Effector memory CD4-positive, alpha-beta T cell (primary cell): ENCODE measurements around the gene UCN.

Experiments
- DNase-seq, 3 donors: peaks; one replicate each; pipeline ENCODE4 v3.0.0-alpha.2; 2020
- H3K27ac ChIP-seq: 2 replicates; pipeline ENCODE4 v1.7.0; 2013; ENCODE audit warnings: mild to moderate bottlenecking, low read length, moderate library complexity; ENCODE audit not compliant: insufficient read depth, poor library complexity, severe bottlenecking
- H3K27me3 ChIP-seq: replicated peaks from 2 replicates; pipeline ENCODE4 v1.7.0; 2013; ENCODE audit warnings: mild to moderate bottlenecking, low read length; ENCODE audit not compliant: insufficient read depth, control insufficient read depth, poor library complexity, severe bottlenecking
- H3K36me3 ChIP-seq: 2 replicates; pipeline ENCODE4 v1.7.0; 2013; ENCODE audit warnings: mild to moderate bottlenecking, low read length, moderate library complexity; ENCODE audit not compliant: control insufficient read depth, insufficient read depth
- H3K4me1 ChIP-seq: 2 replicates; pipeline ENCODE4 v1.7.0; 2013; ENCODE audit warnings: low read length, mild to moderate bottlenecking; ENCODE audit not compliant: control insufficient read depth, insufficient read depth, poor library complexity, severe bottlenecking
- H3K4me3 ChIP-seq: 2 replicates; pipeline ENCODE4 v1.7.0; 2013; ENCODE audit warnings: low read length, low read depth, mild to moderate bottlenecking; ENCODE audit not compliant: insufficient read depth, poor library complexity, severe bottlenecking
- H3K9me3 ChIP-seq: 2 replicates; pipeline ENCODE4 v1.7.0; 2013; ENCODE audit warnings: mild to moderate bottlenecking, low read length, moderate library complexity; ENCODE audit not compliant: control insufficient read depth

UCN gene

DNA sequence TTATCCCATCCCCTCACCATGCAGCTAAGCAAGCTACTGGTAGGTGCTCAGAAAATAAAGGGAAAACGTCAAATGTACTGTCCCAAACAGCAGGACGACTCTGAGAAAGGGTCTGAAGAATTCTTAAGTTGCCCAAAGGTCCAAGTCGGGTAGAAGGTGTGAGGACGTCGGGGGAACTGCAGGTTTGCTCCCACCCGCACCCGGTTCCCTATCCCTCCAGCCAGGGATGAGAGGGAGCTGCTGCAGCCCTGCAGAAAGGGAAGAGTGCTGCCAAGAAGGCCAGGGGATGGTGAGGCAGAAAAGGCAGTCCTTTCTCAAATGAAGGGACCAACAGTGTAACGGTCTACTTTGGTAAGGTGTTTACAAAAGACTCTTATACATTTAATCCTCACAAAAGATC, 6.9 kb upstream of the UCN start:
- Histone ChIP-seq H3K36me3 (peaks cover 4% of the 10 kb centered on the region), H3K4me1 (no peaks in the 10 kb centered on the region), H3K4me3 (no peak overlapping the region), H3K27ac (no peak overlapping the region), H3K9me3 (no peaks in the 10 kb centered on the region), H3K27me3 (no peaks in the 10 kb centered on the region)
- no peak for DNase-seq

DNA sequence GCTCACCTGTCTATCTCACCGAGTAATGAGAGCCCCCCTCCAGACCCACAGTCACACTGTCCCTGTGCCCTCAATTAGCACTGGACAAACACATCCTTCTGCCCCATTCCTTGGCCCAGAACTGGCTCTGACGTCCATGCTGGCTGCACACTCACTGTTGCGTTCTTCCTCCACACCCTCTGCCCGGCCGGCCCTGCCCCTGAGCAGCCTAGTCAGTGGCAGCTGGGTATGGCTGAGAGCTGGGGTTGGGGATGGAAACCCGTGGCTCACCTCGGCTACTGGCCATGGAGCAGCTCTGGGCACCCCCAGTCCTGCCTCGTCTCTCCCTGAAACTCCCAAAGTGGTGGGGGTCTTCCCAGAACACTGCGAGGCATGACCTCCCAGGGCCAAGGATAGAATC, 6.5 kb upstream of the UCN start:
- H3K4me3 ChIP-seq, result no peak overlapping the region
- no peaks in the 10 kb centered on the region for H3K9me3 ChIP-seq
- H3K27ac ChIP-seq, result no peak overlapping the region
- DNase-seq, result no peak
- H3K36me3 ChIP-seq, result peaks cover 4% of the 10 kb centered on the region
- H3K27me3 ChIP-seq, result no peaks in the 10 kb centered on the region
- no peaks in the 10 kb centered on the region for H3K4me1 ChIP-seq

DNA sequence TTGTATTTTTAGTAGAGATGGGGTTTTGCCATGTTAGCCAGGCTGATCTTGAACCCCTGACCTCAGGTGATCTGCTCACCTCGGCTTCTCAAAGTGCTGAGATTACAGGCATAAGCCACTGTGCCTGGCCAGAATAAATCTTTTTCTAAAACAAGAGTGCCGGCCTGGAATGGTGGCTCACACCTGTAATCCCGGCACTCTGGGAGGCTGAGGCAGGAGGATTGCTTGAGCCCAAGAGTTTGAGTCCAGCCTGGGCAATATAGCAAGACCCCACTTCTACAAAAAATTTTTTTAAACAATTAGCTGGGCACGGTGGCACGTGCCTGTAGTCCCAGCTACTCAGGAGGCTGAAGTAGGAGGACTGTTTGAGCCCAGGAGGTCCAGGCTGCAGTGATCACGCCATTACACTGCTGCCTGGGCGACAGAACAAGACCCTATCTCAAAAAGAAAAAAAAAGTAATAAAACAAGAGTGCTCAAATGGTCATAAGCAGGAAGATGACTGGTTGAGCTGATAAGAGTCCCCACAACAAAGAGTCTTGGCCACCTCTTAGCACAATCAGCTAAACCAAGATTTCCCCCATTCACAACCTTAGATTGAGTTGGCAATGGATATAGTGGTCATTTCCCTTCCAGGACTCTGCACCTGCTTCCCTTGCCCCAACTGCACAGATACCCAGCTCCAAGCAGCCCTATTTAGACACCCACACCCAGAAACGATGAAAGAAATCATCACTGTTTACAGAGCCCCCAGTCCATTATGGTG, 5.8 kb upstream of the UCN start:
- no peaks in the 10 kb centered on the region for H3K9me3 ChIP-seq
- no peaks in the 10 kb centered on the region for H3K4me1 ChIP-seq
- no peaks in the 10 kb centered on the region for H3K27me3 ChIP-seq
- no peak overlapping the region for H3K27ac ChIP-seq
- DNase-seq, result no peak
- peaks cover 4% of the 10 kb centered on the region for H3K36me3 ChIP-seq
- no peak overlapping the region for H3K4me3 ChIP-seq

GRCh38 chr2:27312152-27312551, 3.9 kb upstream of the UCN start:
- DNase-seq, result no peak
- peaks cover 4% of the 10 kb centered on the region for H3K36me3 ChIP-seq
- H3K27ac ChIP-seq, result no peak overlapping the region
- no peaks in the 10 kb centered on the region for H3K9me3 ChIP-seq
- H3K4me3 ChIP-seq, result no peak overlapping the region
- peaks cover under 1% of the 10 kb centered on the region for H3K27me3 ChIP-seq
- H3K4me1 ChIP-seq, result peaks cover 1% of the 10 kb centered on the region

DNA sequence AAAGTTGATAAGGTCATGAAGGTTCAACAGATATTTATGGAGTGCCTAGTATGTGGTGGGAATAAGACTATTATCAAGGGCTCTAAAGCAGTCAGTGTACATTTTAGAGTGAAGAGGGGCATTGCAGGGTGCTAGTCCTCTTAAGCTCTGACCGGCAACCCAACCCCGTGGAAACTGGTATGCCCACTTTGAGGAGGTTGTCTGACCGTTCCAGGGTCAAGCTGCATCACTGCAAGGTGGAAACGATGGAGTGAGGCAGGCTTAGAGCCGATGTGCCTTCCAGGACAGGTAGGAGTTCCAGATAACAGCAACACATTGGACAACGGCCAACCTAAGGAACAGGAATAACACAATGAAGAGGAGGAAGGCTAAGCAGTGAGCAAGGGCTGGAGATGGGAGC, 1.4 kb upstream of the UCN start:
- H3K9me3 ChIP-seq, result no peaks in the 10 kb centered on the region
- no peak overlapping the region for H3K27ac ChIP-seq
- no peak overlapping the region for H3K4me3 ChIP-seq
- H3K27me3 ChIP-seq, result peaks cover 14% of the 10 kb centered on the region
- no peak for DNase-seq
- peaks cover 4% of the 10 kb centered on the region for H3K36me3 ChIP-seq
- peaks cover 11% of the 10 kb centered on the region for H3K4me1 ChIP-seq

DNA sequence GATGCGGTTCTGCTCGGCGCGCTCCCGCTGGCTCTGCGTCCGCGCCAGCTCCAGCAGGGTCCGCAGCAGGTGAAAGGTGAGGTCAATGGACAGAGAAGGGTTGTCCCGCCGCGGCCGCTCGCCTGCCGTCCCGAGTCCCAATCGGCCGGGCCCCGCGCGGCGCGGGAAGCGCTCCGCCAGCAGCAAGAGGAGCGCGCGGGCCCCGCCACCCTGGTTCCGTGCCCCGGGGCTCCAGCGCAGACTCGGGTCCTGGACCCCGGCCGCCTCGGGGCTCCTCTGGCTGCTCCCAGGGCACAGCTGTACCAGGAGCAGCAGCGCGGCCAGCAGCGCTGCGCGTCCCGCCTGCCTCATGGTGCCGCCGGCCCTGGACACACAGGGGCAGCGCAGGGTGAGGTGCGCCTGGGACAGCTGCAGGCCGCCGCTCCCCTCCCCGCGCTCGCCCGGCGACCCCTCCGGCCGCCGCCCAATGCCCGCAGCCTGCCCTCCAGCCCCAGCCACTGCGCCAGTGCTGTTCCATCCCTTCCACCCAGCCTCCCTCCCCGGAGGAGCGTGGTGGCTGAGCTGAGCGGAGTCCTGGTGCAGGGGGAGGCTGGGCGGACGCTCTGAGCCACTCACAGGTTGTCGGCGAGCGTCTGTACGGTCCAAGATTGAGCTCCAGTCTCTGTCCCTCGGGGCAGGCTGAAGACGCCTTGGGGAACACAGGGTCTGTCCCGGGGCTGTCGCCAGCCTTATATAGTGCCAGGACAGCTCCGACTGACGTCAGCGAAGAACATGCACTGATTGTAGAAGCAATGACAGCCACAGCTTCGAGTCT, 493 bp downstream of the UCN start:
- Histone ChIP-seq H3K4me3 (no peak overlapping the region), H3K27ac (no peak overlapping the region), H3K4me1 (peaks cover 11% of the 10 kb centered on the region), H3K27me3 (peaks cover 14% of the 10 kb centered on the region), H3K36me3 (peaks cover 4% of the 10 kb centered on the region), H3K9me3 (no peaks in the 10 kb centered on the region)
- no peak for DNase-seq

GRCh38 chr2:27307287-27307544, 1.0 kb downstream of the UCN start:
- H3K4me1 ChIP-seq, result peaks cover 11% of the 10 kb centered on the region
- no peaks in the 10 kb centered on the region for H3K9me3 ChIP-seq
- H3K27me3 ChIP-seq, result peaks cover 14% of the 10 kb centered on the region
- peak overlapping the region; percentile 37 for H3K4me3 ChIP-seq
- H3K36me3 ChIP-seq, result peaks cover 4% of the 10 kb centered on the region
- no peak for DNase-seq
- H3K27ac ChIP-seq, result no peak overlapping the region

GRCh38 chr2:27306573-27307286, 1.5 kb downstream of the UCN start:
- Histone ChIP-seq H3K36me3 (peaks cover 4% of the 10 kb centered on the region), H3K4me1 (peaks cover 11% of the 10 kb centered on the region), H3K27ac (no peak overlapping the region), H3K4me3 (peak overlapping the region; percentile 37), H3K9me3 (no peaks in the 10 kb centered on the region), H3K27me3 (peaks cover 14% of the 10 kb centered on the region)
- DNase-seq, result no peak

GRCh38 chr2:27306136-27306535, 2.1 kb downstream of the UCN start:
- H3K36me3 ChIP-seq, result no peaks in the 10 kb centered on the region
- DNase-seq, result no peak
- peaks cover 11% of the 10 kb centered on the region for H3K4me1 ChIP-seq
- H3K4me3 ChIP-seq, result peak overlapping the region; percentile 37
- no peak overlapping the region for H3K27ac ChIP-seq
- H3K9me3 ChIP-seq, result no peaks in the 10 kb centered on the region
- peaks cover 14% of the 10 kb centered on the region for H3K27me3 ChIP-seq

- H3K4me3 ChIP-seq, result no peak overlapping the region
- H3K27me3 ChIP-seq, result peaks cover 14% of the 10 kb centered on the region
- no peak for DNase-seq
- no peak overlapping the region for H3K27ac ChIP-seq
- H3K9me3 ChIP-seq, result no peaks in the 10 kb centered on the region
- no peaks in the 10 kb centered on the region for H3K36me3 ChIP-seq
- H3K4me1 ChIP-seq, result peaks cover 11% of the 10 kb centered on the region
These were observed 2.7 kb downstream of the UCN start for GRCh38 chr2:27305516-27305915.
